ENCODE results near the gene RPS19BP1. TPM values are rescaled to one million over a fixed set of nuclear protein-coding genes. Genes with fewer than 3 reads are reported as not detected.

Gene RPS19BP1
- total and polyA plus RNA-seq, 2 of the 8 experiments (the other 6 are each of a cell fraction or from before 2014, with no cell fraction given): 77.9 to 97.9 TPM

DNA sequence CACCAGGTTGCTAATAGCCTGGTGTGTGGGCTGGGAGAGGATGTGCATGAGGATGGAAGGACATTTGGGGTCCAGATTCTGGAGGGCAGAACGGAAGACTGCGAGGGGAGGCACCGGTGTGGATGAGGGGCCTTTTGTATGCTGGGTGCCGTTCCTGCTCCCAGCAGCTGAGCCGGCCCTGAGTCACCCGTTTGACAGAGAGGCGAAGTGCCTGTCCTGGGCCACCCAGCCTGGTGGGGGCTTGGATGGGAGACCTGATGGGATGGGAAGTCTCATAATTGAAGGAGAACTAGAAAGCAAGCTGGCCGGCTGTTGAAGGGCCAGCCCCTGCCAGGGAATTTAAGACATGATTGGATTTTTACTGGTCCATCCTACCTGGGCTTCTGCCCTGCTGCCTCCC lies 48.8 kb upstream of the RPS19BP1 start (continued):
- TF ChIP-seq, protein P1, sequence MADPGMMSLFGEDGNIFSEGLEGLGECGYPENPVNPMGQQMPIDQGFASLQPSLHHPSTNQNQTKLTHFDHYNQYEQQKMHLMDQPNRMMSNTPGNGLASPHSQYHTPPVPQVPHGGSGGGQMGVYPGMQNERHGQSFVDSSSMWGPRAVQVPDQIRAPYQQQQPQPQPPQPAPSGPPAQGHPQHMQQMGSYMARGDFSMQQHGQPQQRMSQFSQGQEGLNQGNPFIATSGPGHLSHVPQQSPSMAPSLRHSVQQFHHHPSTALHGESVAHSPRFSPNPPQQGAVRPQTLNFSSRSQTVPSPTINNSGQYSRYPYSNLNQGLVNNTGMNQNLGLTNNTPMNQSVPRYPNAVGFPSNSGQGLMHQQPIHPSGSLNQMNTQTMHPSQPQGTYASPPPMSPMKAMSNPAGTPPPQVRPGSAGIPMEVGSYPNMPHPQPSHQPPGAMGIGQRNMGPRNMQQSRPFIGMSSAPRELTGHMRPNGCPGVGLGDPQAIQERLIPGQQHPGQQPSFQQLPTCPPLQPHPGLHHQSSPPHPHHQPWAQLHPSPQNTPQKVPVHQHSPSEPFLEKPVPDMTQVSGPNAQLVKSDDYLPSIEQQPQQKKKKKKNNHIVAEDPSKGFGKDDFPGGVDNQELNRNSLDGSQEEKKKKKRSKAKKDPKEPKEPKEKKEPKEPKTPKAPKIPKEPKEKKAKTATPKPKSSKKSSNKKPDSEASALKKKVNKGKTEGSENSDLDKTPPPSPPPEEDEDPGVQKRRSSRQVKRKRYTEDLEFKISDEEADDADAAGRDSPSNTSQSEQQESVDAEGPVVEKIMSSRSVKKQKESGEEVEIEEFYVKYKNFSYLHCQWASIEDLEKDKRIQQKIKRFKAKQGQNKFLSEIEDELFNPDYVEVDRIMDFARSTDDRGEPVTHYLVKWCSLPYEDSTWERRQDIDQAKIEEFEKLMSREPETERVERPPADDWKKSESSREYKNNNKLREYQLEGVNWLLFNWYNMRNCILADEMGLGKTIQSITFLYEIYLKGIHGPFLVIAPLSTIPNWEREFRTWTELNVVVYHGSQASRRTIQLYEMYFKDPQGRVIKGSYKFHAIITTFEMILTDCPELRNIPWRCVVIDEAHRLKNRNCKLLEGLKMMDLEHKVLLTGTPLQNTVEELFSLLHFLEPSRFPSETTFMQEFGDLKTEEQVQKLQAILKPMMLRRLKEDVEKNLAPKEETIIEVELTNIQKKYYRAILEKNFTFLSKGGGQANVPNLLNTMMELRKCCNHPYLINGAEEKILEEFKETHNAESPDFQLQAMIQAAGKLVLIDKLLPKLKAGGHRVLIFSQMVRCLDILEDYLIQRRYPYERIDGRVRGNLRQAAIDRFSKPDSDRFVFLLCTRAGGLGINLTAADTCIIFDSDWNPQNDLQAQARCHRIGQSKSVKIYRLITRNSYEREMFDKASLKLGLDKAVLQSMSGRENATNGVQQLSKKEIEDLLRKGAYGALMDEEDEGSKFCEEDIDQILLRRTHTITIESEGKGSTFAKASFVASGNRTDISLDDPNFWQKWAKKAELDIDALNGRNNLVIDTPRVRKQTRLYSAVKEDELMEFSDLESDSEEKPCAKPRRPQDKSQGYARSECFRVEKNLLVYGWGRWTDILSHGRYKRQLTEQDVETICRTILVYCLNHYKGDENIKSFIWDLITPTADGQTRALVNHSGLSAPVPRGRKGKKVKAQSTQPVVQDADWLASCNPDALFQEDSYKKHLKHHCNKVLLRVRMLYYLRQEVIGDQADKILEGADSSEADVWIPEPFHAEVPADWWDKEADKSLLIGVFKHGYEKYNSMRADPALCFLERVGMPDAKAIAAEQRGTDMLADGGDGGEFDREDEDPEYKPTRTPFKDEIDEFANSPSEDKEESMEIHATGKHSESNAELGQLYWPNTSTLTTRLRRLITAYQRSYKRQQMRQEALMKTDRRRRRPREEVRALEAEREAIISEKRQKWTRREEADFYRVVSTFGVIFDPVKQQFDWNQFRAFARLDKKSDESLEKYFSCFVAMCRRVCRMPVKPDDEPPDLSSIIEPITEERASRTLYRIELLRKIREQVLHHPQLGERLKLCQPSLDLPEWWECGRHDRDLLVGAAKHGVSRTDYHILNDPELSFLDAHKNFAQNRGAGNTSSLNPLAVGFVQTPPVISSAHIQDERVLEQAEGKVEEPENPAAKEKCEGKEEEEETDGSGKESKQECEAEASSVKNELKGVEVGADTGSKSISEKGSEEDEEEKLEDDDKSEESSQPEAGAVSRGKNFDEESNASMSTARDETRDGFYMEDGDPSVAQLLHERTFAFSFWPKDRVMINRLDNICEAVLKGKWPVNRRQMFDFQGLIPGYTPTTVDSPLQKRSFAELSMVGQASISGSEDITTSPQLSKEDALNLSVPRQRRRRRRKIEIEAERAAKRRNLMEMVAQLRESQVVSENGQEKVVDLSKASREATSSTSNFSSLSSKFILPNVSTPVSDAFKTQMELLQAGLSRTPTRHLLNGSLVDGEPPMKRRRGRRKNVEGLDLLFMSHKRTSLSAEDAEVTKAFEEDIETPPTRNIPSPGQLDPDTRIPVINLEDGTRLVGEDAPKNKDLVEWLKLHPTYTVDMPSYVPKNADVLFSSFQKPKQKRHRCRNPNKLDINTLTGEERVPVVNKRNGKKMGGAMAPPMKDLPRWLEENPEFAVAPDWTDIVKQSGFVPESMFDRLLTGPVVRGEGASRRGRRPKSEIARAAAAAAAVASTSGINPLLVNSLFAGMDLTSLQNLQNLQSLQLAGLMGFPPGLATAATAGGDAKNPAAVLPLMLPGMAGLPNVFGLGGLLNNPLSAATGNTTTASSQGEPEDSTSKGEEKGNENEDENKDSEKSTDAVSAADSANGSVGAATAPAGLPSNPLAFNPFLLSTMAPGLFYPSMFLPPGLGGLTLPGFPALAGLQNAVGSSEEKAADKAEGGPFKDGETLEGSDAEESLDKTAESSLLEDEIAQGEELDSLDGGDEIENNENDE (IDR thresholded peaks at IDR 0.05; ENCODE audit: insufficient replicate concordance, low read length): no peak
- TF ChIP-seq NRF1 (IDR thresholded peaks at IDR 0.05; ENCODE audit: low read depth, low read length) (no peak), CTBP2 (IDR thresholded peaks at IDR 0.05; ENCODE audit: borderline replicate concordance, insufficient read depth, insufficient read length, low read length) (no peak), GABPA (IDR thresholded peaks at IDR 0.05; ENCODE audit: borderline replicate concordance, insufficient read depth, low read length) (no peak), EZH2 (IDR thresholded peaks at IDR 0.05; ENCODE audit: low read depth, low read length, severe bottlenecking) (no peak), RNF2 (IDR thresholded peaks at IDR 0.05; ENCODE audit: borderline replicate concordance, low read depth, low read length, missing control alignments, poor library complexity, severe bottlenecking) (no peak), CHD2 (IDR thresholded peaks at IDR 0.05; ENCODE audit: low read length) (no peak), RFX5 (IDR thresholded peaks at IDR 0.05; ENCODE audit: borderline replicate concordance, low read depth, low read length) (no peak), CEBPB (IDR thresholded peaks at IDR 0.05; ENCODE audit: low read depth, low read length) (no peak), GTF2F1 (IDR thresholded peaks at IDR 0.05; ENCODE audit: borderline replicate concordance, low read depth, low read length) (no peak)
